HCT116 (cell line): ENCODE data around the gene SAT1. TPM values are rescaled to one million over a fixed set of nuclear protein-coding genes. Genes with fewer than 3 reads are reported as not detected.

Source experiments
- ATAC-seq: fragments of 200-7000 bp; cut with Tn5 transposase; 2 replicates; pipeline ENCODE4 v1.9.1; 2020; ENCODE audit warnings: mild to moderate bottlenecking, moderate library complexity
- BruUV-seq: library from RNA; stranded (reverse); fragments of 400-500 nt; replicated peaks from 2 replicates; lab custom pipeline; 2021; lab: Mats Ljungman, UMichigan
- CTCF ChIA-PET: fragments of 300-600 bp; sonication (Branson Sonifier 250); formaldehyde crosslinking; loops from one replicate; lab custom pipeline; 2021; ENCODE audit warnings: antibody characterized with exemption; lab: Charles Lee
- POLR2A ChIA-PET: fragments of 300-600, 350-600 bp; sonication (Branson Sonifier 250); formaldehyde crosslinking; loops from one replicate; lab custom pipeline; 2021; ENCODE audit warnings: antibody characterized with exemption; lab: Charles Lee
- RAD21 ChIA-PET, 2 experiments: fragments of 300-600 bp; sonication (Branson Sonifier 250); formaldehyde crosslinking; loops; one replicate each; lab custom pipeline; 2023; ENCODE audit warnings: low total read pairs in 2 of 2; ENCODE audit not compliant: uncharacterized antibody in 2 of 2, unreplicated experiment in 2 of 2, low non-redundant PET in 1 of 2; lab: Charles Lee
- DNase-seq: peaks from one replicate; pipeline ENCODE4 v3.0.0-alpha.2; 2010; ENCODE audit warnings: low read depth, low spot score
- H2AFZ ChIP-seq: fragments of 200-600 bp; shearing (Covaris generic), sonication (generic); 2 replicates; pipeline ENCODE4 v1.6.1; 2017; ENCODE audit warnings: low read depth, mixed run types, mixed read lengths, antibody characterized with exemption, low read length; ENCODE audit not compliant: poor library complexity, severe bottlenecking
- H3K27ac ChIP-seq: 2 replicates; pipeline ENCODE4 v1.5.1; 2012; ENCODE audit warnings: low read depth, low read length
- H3K27me3 ChIP-seq: fragments of 200-600 bp; sonication (generic); 2 replicates; pipeline ENCODE4 v1.6.1; 2016; ENCODE audit warnings: mixed run types, low read length, mixed read lengths; ENCODE audit not compliant: insufficient read depth
- H3K36me3 ChIP-seq, 2 experiments: fragments of 200-500 bp in 1 of 2; fragments of 200-600 bp in 1 of 2; sonication (Bioruptor generic) in 1 of 2; sonication (generic) in 1 of 2; 2 replicates each; pipeline versions ENCODE4 v1.5.1 to v1.6.1; 2014 to 2016; ENCODE audit warnings: low read length in 2 of 2, inconsistent platforms in 1 of 2, mixed read lengths in 1 of 2, mixed run types in 1 of 2; ENCODE audit not compliant: insufficient read depth in 2 of 2, control insufficient read depth in 1 of 2
- H3K4me1 ChIP-seq, 2 experiments: fragments of 200-600 bp in 1 of 2; sonication (generic) in 1 of 2; 2 replicates each; pipeline versions ENCODE4 v1.5.1 to v1.6.1; 2012 to 2017; ENCODE audit warnings: low read length in 2 of 2, inconsistent platforms in 1 of 2, mild to moderate bottlenecking in 1 of 2, mixed read lengths in 1 of 2, mixed run types in 1 of 2, moderate library complexity in 1 of 2; ENCODE audit not compliant: insufficient read depth in 2 of 2, control insufficient read depth in 1 of 2
- H3K4me2 ChIP-seq: fragments of 200-600 bp; sonication (generic); 2 replicates; pipeline ENCODE4 v1.6.1; 2017; ENCODE audit warnings: mixed run types, low read length, mixed read lengths
- H3K4me3 ChIP-seq, 2 experiments: fragments of 200-600 bp in 1 of 2; sonication (generic) in 1 of 2; replicated peaks in 1 of 2; 2 replicates each; pipeline ENCODE4 v1.5.1; 2011 to 2016; ENCODE audit warnings: low read length in 2 of 2, control low read depth in 1 of 2, low read depth in 1 of 2, mild to moderate bottlenecking in 1 of 2, mixed read lengths in 1 of 2, mixed run types in 1 of 2
- H3K79me2 ChIP-seq: fragments of 200-600 bp; sonication (generic); 2 replicates; pipeline ENCODE4 v1.6.1; 2017; ENCODE audit warnings: mild to moderate bottlenecking, mixed run types, low read length, moderate library complexity, mixed read lengths; ENCODE audit not compliant: insufficient read depth
- H3K9ac ChIP-seq: fragments of 200-600 bp; sonication (generic); 2 replicates; pipeline ENCODE4 v1.6.1; 2016; ENCODE audit warnings: low read length, mixed read lengths
- H3K9me2 ChIP-seq: fragments of 200-600 bp; sonication (generic), shearing (Covaris generic); 2 replicates; pipeline ENCODE4 v1.6.1; 2017; ENCODE audit warnings: mixed run types, mild to moderate bottlenecking, moderate library complexity; ENCODE audit not compliant: insufficient read depth
- H3K9me3 ChIP-seq, 2 experiments: fragments of 200-500 bp in 1 of 2; fragments of 200-600 bp in 1 of 2; sonication (Bioruptor generic) in 1 of 2; sonication (generic) in 1 of 2; 2 replicates each; pipeline ENCODE4 v1.6.1; 2014 to 2017; ENCODE audit warnings: low read length in 2 of 2, mixed read lengths in 2 of 2, inconsistent platforms in 1 of 2, low read depth in 1 of 2, mild to moderate bottlenecking in 1 of 2, mixed run types in 1 of 2, moderate library complexity in 1 of 2; ENCODE audit not compliant: control insufficient read depth in 1 of 2, insufficient read depth in 1 of 2
- H4K20me1 ChIP-seq: fragments of 200-600 bp; sonication (generic), shearing (Covaris generic); 2 replicates; pipeline ENCODE4 v1.6.1; 2017; ENCODE audit warnings: mixed run types, mild to moderate bottlenecking, moderate library complexity; ENCODE audit not compliant: insufficient read depth
- EZH2 ChIP-seq: fragments of 200-600 bp; sonication (generic); IDR thresholded peaks from 2 replicates; pipeline ENCODE4 v1.6.1; 2017; ENCODE audit warnings: antibody characterized with exemption, mixed run types
- FOSL1 ChIP-seq: IDR thresholded peaks from 2 replicates; pipeline ENCODE4 v1.6.1; 2012; ENCODE audit warnings: low read depth
- POLR2A ChIP-seq: IDR thresholded peaks from 2 replicates; pipeline ENCODE4 v1.7.0; 2011; ENCODE audit warnings: borderline replicate concordance; ENCODE audit not compliant: insufficient read depth, insufficient read length; ENCODE audit errors: extremely low read depth
- RAD21 ChIP-seq: IDR thresholded peaks from 2 replicates; pipeline ENCODE4 v1.6.1; 2012; ENCODE audit warnings: low read depth, mild to moderate bottlenecking
- SIN3A ChIP-seq: IDR thresholded peaks from 2 replicates; pipeline ENCODE4 v1.6.1; 2012; ENCODE audit warnings: low read depth
- SP1 ChIP-seq: IDR thresholded peaks from 2 replicates; pipeline ENCODE4 v1.6.1; 2012; ENCODE audit warnings: low read depth
- YY1 ChIP-seq: IDR thresholded peaks from 2 replicates; pipeline ENCODE4 v1.6.1; 2011; ENCODE audit warnings: low read length, low read depth, moderate library complexity, mild to moderate bottlenecking; ENCODE audit not compliant: insufficient replicate concordance; ENCODE audit errors: extremely low read depth
- ZBTB33 ChIP-seq: IDR thresholded peaks from 2 replicates; pipeline ENCODE4 v1.6.1; 2011; ENCODE audit warnings: mild to moderate bottlenecking, low read length, moderate library complexity; ENCODE audit not compliant: insufficient replicate concordance; ENCODE audit errors: extremely low read depth
- ZNF274 ChIP-seq: fragments of 200-500 bp; sonication (Bioruptor generic); IDR thresholded peaks from 2 replicates; pipeline ENCODE4 v1.6.1; 2014; ENCODE audit warnings: mild to moderate bottlenecking, low read depth, low read length, inconsistent platforms
- intact Hi-C: fragments of 100-400 bp; cut with micrococcal nuclease; formaldehyde crosslinking; loops from 2 replicates; pipeline ENCODE4 v1.10.0; 2022
- total RNA-seq: library from RNA; stranded (reverse); gene quantifications from one replicate; pipeline ENCODE4 v1.2.1, GENCODE V29; 2021; ENCODE audit not compliant: unreplicated experiment

SAT1 gene
- total RNA-seq, 1 experiment from 2014 or later = 821 TPM

GRCh38 chrX:23821847-23822246 lies 38.9 kb downstream of the SAT1 start:
- POLR2A ChIA-PET = interaction anchor here (1.8 kb wide), 1 partner anchor 14 kb away, joined by 4 read pairs; no protein-coding TSS in a partner anchor
- no TSS peak for BruUV-seq
- Histone ChIP-seq H3K4me3 (no peak overlapping the region), H3K27ac (0 out of 2 replicates have a peak overlapping the region, but pooled peaks have one; percentile 11), H3K79me2 (no peaks in the 10 kb centered on the region), H2AFZ (no peak overlapping the region), H3K4me1 (peaks cover 26 to 34% of the 10 kb centered on the region in 2 experiments), H3K9ac (no peak overlapping the region), H3K9me2 (no peaks in the 10 kb centered on the region), H3K36me3 (no peaks in the 10 kb centered on the region), H3K4me2 (no peak overlapping the region), H4K20me1 (no peaks in the 10 kb centered on the region), H3K27me3 (no peaks in the 10 kb centered on the region), H3K9me3 (no peaks in the 10 kb centered on the region)
- ATAC-seq (no peak), DNase-seq (no peak)
- intact Hi-C loops = no loop called here
- TF ChIP-seq EZH2 (no peak), RAD21 (no peak), ZBTB33 (no peak), POLR2A (no peak), FOSL1 (no peak), SIN3A (no peak), ZNF274 (no peak), SP1 (no peak)
- CTCF ChIA-PET = no interaction called here
- RAD21 ChIA-PET = no interaction called here

- no peak for TF ChIP-seq YY1
- no peak for TF ChIP-seq EZH2
- H2AFZ ChIP-seq = no peak overlapping the region
- no peaks in the 10 kb centered on the region for H3K9me2 ChIP-seq
Measured at GRCh38 chrX:23822397-23822796, 39.4 kb downstream of the SAT1 start.

More at GRCh38 chrX:23822397-23822796, 39.4 kb downstream of the SAT1 start:
- ChIA-PET POLR2A (no interaction called here), RAD21 (no interaction called here), CTCF (no interaction called here)
- H4K20me1 ChIP-seq = no peaks in the 10 kb centered on the region
- H3K27ac ChIP-seq = 0 out of 2 replicates have a peak overlapping the region, but pooled peaks have one; percentile 18
- no peak overlapping the region for H3K4me2 ChIP-seq
- ATAC-seq (no peak), DNase-seq (no peak)
- H3K79me2 ChIP-seq = no peaks in the 10 kb centered on the region
- H3K4me1 ChIP-seq = peaks cover 22 to 30% of the 10 kb centered on the region in 2 experiments
- no peak overlapping the region for H3K9ac ChIP-seq
- intact Hi-C loops = no loop called here
- H3K27me3 ChIP-seq = no peaks in the 10 kb centered on the region
- H3K4me3 ChIP-seq = no peak overlapping the region
- BruUV-seq = no TSS peak
- H3K36me3 ChIP-seq = no peaks in the 10 kb centered on the region
- no peaks in the 10 kb centered on the region for H3K9me3 ChIP-seq
